Fibroblast of villous mesenchyme (primary cell): Measurements from ENCODE around the gene TCN2. TPM values are rescaled to one million over a fixed set of nuclear protein-coding genes. Genes with fewer than 3 reads are reported as not detected.

Experiments
- DNase-seq: peaks from one replicate; pipeline ENCODE4 v3.0.0-alpha.2; 2010; ENCODE audit warnings: low read depth
- H3K4me3 ChIP-seq: 2 replicates; pipeline ENCODE4 v1.5.1; 2011; ENCODE audit warnings: low read depth, mild to moderate bottlenecking, low read length
- CTCF ChIP-seq: IDR thresholded peaks from 2 replicates; pipeline ENCODE4 v1.5.1; 2012; ENCODE audit warnings: low read depth, mild to moderate bottlenecking, low read length; ENCODE audit not compliant: insufficient read depth
- total RNA-seq: library from RNA; depleted of rRNA; stranded (reverse); fragments of >200 nt; gene quantifications from 2 replicates; pipeline ENCODE4 v1.2.3, GENCODE V29; 2012

The TCN2 gene
- total RNA-seq, 1 donor, result 3.9 TPM

- no peak for DNase-seq
- no peak overlapping the region for H3K4me3 ChIP-seq
- no peak for TF ChIP-seq CTCF
Measured at GRCh38 chr22:30572210-30572609, 34.8 kb upstream of the TCN2 start.

DNA sequence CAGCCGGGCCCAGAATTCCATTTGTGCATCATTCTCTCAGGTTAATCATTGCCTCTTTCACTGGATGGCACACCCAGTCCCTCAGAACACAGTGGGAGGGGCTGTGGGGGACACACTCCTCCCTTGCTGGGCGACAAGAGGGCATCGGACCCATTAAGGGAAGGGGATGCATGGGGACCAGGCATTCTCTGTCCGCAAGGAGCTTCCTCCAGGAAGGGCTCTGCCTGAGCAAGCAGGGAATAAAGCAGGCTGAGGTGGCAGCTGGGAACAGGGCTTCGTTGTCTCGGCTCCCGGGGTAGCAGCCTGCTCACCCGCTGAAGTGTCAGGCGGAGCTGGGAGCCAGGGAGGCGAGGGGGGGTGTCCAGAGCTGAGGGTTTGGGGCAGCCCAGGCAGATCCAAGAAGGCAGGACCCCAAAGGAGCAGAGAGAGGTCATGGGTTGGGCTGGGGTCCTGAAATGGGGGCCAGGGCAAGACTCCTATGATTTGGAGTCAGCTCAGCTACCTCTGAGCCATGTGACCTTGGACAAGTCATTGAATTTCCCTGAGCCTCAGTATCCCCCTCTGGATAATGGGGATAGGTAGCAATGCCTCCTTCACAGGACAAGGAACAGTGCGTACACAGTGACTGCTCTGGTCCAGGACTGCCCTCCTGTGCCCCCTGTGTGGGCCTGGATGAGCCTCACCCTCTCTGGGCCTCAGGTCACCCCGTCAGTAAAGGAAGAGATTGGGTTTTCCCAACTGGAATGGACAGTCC lies 34.0 kb upstream of the TCN2 start:
- no peak for DNase-seq
- no peak for TF ChIP-seq CTCF
- no peak overlapping the region for H3K4me3 ChIP-seq

DNA sequence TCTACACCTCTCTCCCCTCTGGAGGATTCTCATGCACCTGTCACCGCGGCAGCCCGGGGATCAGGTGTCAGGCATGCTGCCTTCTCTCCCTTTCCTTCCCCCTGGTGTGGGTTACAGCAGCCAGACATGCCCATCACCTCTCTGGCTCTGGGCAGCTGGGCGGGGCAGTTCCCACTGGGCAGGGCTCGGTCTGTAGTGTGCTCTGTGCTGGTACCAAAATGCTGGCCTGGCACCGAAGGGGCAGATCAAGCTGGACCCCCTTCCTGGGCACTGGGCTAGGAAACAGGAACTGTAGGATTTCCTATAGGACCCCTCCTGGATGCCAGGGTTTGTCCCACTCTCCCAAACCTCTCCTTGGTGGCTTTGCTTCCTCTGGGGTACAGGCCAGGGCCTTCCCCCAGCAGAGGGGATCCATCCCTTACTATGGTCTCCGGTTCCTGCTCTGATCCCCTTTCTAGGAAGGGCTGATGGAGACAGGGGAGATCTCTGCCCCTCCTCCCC lies 33.3 kb upstream of the TCN2 start:
- H3K4me3 ChIP-seq, result no peak overlapping the region
- no peak for TF ChIP-seq CTCF
- DNase-seq, result no peak

GRCh38 chr22:30574095-30574981 lies 32.6 kb upstream of the TCN2 start, which contains the start of gene GAL3ST1:
Gene GAL3ST1 (minus strand): TSS chr22:30574665. CDS start chr22:30557392, 17,273 bp downstream.
- peak within 1 kb of the TSS; percentile 23 for H3K4me3 ChIP-seq
- no peak for DNase-seq
- no peak for TF ChIP-seq CTCF

DNA sequence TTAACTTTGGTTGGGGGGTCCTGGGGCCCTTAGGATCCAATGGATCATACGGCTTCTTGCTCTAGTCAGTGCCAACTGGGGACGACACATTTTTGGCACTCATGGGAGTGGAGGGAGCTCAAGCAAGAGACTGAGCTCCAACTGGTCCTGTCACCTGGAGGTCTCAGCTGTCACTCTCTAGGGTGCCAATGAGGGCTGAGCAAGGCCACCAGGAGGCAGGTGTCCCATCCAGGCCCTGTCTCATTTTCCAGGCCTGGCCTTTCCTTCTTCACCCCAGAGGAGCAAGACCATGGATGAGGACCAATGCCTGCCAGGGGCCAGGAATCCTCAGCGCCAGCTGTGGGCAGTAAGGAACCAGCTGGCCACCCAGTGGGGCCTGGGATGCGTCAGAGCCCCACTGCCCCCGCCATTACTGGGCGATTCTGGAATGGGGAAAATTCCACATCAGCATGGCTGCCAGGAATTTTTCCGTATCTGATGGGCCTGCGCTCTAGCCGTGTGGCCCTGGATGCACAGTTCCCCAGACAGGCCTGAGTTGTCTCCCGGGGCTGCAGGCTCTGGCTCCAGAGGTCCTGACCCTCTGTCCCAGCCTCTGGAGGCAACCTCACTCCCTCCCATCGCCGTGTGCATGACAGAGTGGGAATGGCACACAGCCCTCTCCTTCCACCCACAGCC lies 31.8 kb upstream of the TCN2 start:
- no peak for TF ChIP-seq CTCF
- H3K4me3 ChIP-seq, result peak overlapping the region; percentile 23
- peak; percentile 90 for DNase-seq

GRCh38 chr22:30575859-30576258 lies 31.1 kb upstream of the TCN2 start:
- no peak for TF ChIP-seq CTCF
- no peak overlapping the region for H3K4me3 ChIP-seq
- no peak for DNase-seq
